ENCODE measurements around the gene LRSAM1.

GRCh38 chr9:127496974-127497373, 45.7 kb downstream of the LRSAM1 start:
- TF ChIP-seq CTCF (conservative IDR thresholded peaks at IDR 0.05; ENCODE audit: low read length) (no peak), EZH2phosphoT487 (IDR thresholded peaks at IDR 0.05; ENCODE audit: borderline replicate concordance, low read depth, low read length) (no peak)
